ENCODE measurements around the gene ELP2. TPM values are rescaled to one million over a fixed set of nuclear protein-coding genes. Genes with fewer than 3 reads are reported as not detected.

ELP2 gene
- total and polyA plus RNA-seq, 2 experiments from 2014 or later = 57.6 to 103 TPM

DNA sequence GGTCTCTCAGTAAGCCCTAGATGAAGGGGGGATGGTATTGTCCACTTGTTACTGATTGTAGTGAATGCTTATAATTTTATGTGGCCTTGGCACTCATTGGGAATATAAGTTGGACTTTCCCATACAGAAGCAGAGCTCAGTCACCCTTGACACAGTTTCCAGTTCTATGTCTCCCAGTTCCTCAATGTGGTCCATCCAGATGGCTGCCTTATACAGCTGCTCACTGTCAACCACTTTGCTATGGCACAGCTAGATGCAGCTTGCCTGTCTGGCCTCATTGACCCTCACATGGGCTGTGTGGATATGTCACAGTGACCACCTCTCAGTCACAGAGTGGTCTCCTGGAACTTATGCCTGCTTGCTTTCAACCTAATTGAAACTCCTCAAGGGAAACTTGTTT is 22.2 kb upstream of the ELP2 start:
- TF ChIP-seq EZH2phosphoT487 (IDR thresholded peaks at IDR 0.05; ENCODE audit: insufficient read depth, low read depth) = no peak
- TF ChIP-seq EZH2 (IDR thresholded peaks at IDR 0.05; ENCODE audit: insufficient read depth, poor library complexity, severe bottlenecking) = no peak
- DNase-seq = no peak
- Histone ChIP-seq H3K9ac (no peak overlapping the region), H3K9me3 (ENCODE audit: low read depth) (no peaks in the 10 kb centered on the region), H3K79me2 (ENCODE audit: insufficient read depth) (no peaks in the 10 kb centered on the region), H4K20me1 (ENCODE audit: insufficient read depth) (no peaks in the 10 kb centered on the region), H3K36me3 (ENCODE audit: low read depth) (peaks cover 24% of the 10 kb centered on the region), H3K4me2 (ENCODE audit: unreplicated experiment) (no peak overlapping the region), H2AFZ (no peak overlapping the region), H3K27ac (no peak overlapping the region), H3K9me2 (ENCODE audit: insufficient read depth) (no peaks in the 10 kb centered on the region), H3F3A (ENCODE audit: insufficient read depth) (no peaks in the 10 kb centered on the region), H3K4me1 (ENCODE audit: insufficient read depth) (no peaks in the 10 kb centered on the region), H3K27me3 (replicated peaks; ENCODE audit: insufficient read depth) (no peaks in the 10 kb centered on the region), H3K4me3 (no peak overlapping the region)
- in situ Hi-C loops (cut with MboI) = no loop called here

DNA sequence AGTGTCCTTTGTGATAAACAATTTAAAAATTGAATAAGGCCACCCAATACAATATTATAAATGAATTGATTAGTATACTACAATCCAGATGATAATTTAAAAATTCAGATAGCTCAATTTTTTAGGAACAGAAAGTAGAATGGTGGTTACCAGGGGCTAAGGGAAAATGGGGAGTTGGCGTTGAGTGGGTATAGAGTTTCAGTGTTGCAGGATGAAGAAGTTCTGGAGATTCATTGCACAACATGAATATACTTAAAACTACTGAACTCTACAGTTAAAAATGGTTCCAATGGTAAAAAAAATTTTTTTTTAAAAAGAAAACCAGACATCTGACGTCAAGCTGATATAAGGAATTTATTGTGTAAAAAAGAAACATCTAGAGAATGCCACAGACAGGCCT is 21.5 kb upstream of the ELP2 start:
- no peaks in the 10 kb centered on the region for H3F3A ChIP-seq (ENCODE audit: insufficient read depth)
- H3K9me2 ChIP-seq (ENCODE audit: insufficient read depth) = no peaks in the 10 kb centered on the region
- no peaks in the 10 kb centered on the region for H3K79me2 ChIP-seq (ENCODE audit: insufficient read depth)
- H3K27me3 ChIP-seq (replicated peaks; ENCODE audit: insufficient read depth) = no peaks in the 10 kb centered on the region
- no peaks in the 10 kb centered on the region for H4K20me1 ChIP-seq (ENCODE audit: insufficient read depth)
- no peak for TF ChIP-seq EZH2 (IDR thresholded peaks at IDR 0.05; ENCODE audit: insufficient read depth, poor library complexity, severe bottlenecking)
- no peak for TF ChIP-seq EZH2phosphoT487 (IDR thresholded peaks at IDR 0.05; ENCODE audit: insufficient read depth, low read depth)
- in situ Hi-C loops (cut with MboI) = no loop called here
- H3K36me3 ChIP-seq (ENCODE audit: low read depth) = peaks cover 29% of the 10 kb centered on the region
- no peaks in the 10 kb centered on the region for H3K9me3 ChIP-seq (ENCODE audit: low read depth)
- DNase-seq = no peak
- H3K4me2 ChIP-seq (ENCODE audit: unreplicated experiment) = no peak overlapping the region
- no peak overlapping the region for H2AFZ ChIP-seq
- WGBS, 2 experiments (ENCODE audit: low coverage in 1 of 2, low lambda C conversion rate in 2 of 2, missing lambda C conversion rate in 2 of 2) = 48 to 50% methylated on average over 2 of the region's 2 CpGs
- no peak overlapping the region for H3K4me3 ChIP-seq
- H3K27ac ChIP-seq = no peak overlapping the region
- no peak overlapping the region for H3K9ac ChIP-seq
- H3K4me1 ChIP-seq (ENCODE audit: insufficient read depth) = no peaks in the 10 kb centered on the region

DNA sequence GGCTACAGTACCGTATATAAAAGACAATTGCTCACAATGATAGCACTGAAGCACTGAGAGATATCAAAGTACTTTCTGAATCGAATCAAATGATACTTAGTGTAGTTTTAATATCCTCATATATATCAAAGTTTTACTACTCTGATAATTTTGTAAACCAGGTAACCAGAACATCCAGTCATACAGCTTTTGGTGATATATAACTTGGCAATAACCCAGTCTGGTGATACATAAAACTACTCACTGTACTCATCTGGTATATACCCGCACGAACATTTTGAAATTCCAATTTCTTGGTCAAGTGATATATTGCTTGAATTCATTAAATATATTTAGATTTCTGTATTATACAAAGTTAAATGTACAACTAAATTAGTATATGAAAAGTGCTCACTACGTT is 21.1 kb upstream of the ELP2 start:
- in situ Hi-C loops (cut with MboI) = no loop called here
- H3K4me1 ChIP-seq (ENCODE audit: insufficient read depth) = no peaks in the 10 kb centered on the region
- H3K9me2 ChIP-seq (ENCODE audit: insufficient read depth) = no peaks in the 10 kb centered on the region
- H3K36me3 ChIP-seq (ENCODE audit: low read depth) = peaks cover 34% of the 10 kb centered on the region
- no peaks in the 10 kb centered on the region for H3F3A ChIP-seq (ENCODE audit: insufficient read depth)
- no peak overlapping the region for H3K4me3 ChIP-seq
- H3K9ac ChIP-seq = no peak overlapping the region
- no peaks in the 10 kb centered on the region for H4K20me1 ChIP-seq (ENCODE audit: insufficient read depth)
- H3K9me3 ChIP-seq (ENCODE audit: low read depth) = no peaks in the 10 kb centered on the region
- WGBS, 2 experiments (ENCODE audit: low coverage in 1 of 2, low lambda C conversion rate in 2 of 2, missing lambda C conversion rate in 2 of 2) = 98% methylated on average over 5 of the region's 5 CpGs
- H2AFZ ChIP-seq = no peak overlapping the region
- TF ChIP-seq EZH2 (IDR thresholded peaks at IDR 0.05; ENCODE audit: insufficient read depth, poor library complexity, severe bottlenecking) (no peak), EZH2phosphoT487 (IDR thresholded peaks at IDR 0.05; ENCODE audit: insufficient read depth, low read depth) (no peak)
- no peak overlapping the region for H3K27ac ChIP-seq
- H3K27me3 ChIP-seq (replicated peaks; ENCODE audit: insufficient read depth) = no peaks in the 10 kb centered on the region
- DNase-seq = no peak
- no peak overlapping the region for H3K4me2 ChIP-seq (ENCODE audit: unreplicated experiment)
- no peaks in the 10 kb centered on the region for H3K79me2 ChIP-seq (ENCODE audit: insufficient read depth)

DNA sequence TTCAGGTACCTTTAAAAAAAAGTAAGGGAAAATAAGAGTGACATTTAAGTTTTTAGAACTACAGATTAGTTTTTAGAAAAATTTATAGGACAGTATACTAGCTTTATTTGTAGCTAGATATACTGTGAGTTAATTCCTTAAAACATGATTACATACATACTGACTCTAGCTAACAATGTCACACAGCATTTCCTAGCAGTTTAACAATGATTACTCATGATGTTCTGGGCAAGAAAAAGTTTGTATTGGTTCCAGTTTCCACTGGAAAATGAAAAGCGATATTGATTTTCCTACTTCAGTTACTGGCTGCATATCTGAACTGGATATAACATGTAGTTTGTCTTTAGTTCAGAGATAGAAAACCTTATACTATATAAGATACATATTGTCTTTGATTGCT is 20.0 kb upstream of the ELP2 start:
- Histone ChIP-seq H3K27ac (no peak overlapping the region), H3F3A (ENCODE audit: insufficient read depth) (no peaks in the 10 kb centered on the region), H3K27me3 (replicated peaks; ENCODE audit: insufficient read depth) (no peaks in the 10 kb centered on the region), H3K79me2 (ENCODE audit: insufficient read depth) (no peaks in the 10 kb centered on the region), H3K4me1 (ENCODE audit: insufficient read depth) (no peaks in the 10 kb centered on the region), H3K9me2 (ENCODE audit: insufficient read depth) (no peaks in the 10 kb centered on the region), H2AFZ (no peak overlapping the region), H3K9me3 (ENCODE audit: low read depth) (no peaks in the 10 kb centered on the region), H3K36me3 (ENCODE audit: low read depth) (peaks cover 40% of the 10 kb centered on the region), H3K4me3 (no peak overlapping the region), H3K4me2 (ENCODE audit: unreplicated experiment) (no peak overlapping the region), H3K9ac (no peak overlapping the region), H4K20me1 (ENCODE audit: insufficient read depth) (no peaks in the 10 kb centered on the region)
- 30 to 43% methylated on average over 1 of the region's 1 CpG for WGBS, 2 experiments (ENCODE audit: low coverage in 1 of 2, low lambda C conversion rate in 2 of 2, missing lambda C conversion rate in 2 of 2)
- in situ Hi-C loops (cut with MboI) = no loop called here
- no peak for DNase-seq
- TF ChIP-seq EZH2phosphoT487 (IDR thresholded peaks at IDR 0.05; ENCODE audit: insufficient read depth, low read depth) (no peak), EZH2 (IDR thresholded peaks at IDR 0.05; ENCODE audit: insufficient read depth, poor library complexity, severe bottlenecking) (no peak)

DNA sequence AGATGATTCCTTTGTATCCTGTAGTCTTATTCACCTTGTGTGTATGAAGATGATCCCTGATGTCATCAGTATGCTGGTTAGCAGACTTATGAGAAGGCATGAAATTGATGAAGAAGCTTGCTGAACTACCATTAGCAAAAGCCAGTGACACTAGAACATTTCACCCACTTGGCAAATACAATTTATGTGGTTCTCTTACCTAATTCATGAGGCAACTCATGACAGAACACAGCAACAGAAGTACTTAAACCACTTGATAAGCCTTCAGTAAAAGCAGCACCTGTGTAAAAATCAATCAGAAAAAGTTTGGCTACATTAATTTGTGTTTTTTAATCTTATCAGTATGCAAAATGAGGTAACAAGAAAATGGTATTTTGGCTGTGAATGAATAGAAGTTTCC is 17.4 kb upstream of the ELP2 start:
- Histone ChIP-seq H3K4me2 (ENCODE audit: unreplicated experiment) (no peak overlapping the region), H3K9me3 (ENCODE audit: low read depth) (no peaks in the 10 kb centered on the region), H3K4me1 (ENCODE audit: insufficient read depth) (no peaks in the 10 kb centered on the region), H3K4me3 (no peak overlapping the region), H3K9ac (no peak overlapping the region), H3K9me2 (ENCODE audit: insufficient read depth) (no peaks in the 10 kb centered on the region), H3F3A (ENCODE audit: insufficient read depth) (no peaks in the 10 kb centered on the region), H3K36me3 (ENCODE audit: low read depth) (peaks cover 47% of the 10 kb centered on the region), H3K27me3 (replicated peaks; ENCODE audit: insufficient read depth) (no peaks in the 10 kb centered on the region), H3K79me2 (ENCODE audit: insufficient read depth) (no peaks in the 10 kb centered on the region), H2AFZ (no peak overlapping the region), H4K20me1 (ENCODE audit: insufficient read depth) (no peaks in the 10 kb centered on the region), H3K27ac (no peak overlapping the region)
- no peak for DNase-seq
- in situ Hi-C loops (cut with MboI) = no loop called here
- TF ChIP-seq EZH2phosphoT487 (IDR thresholded peaks at IDR 0.05; ENCODE audit: insufficient read depth, low read depth) (no peak), EZH2 (IDR thresholded peaks at IDR 0.05; ENCODE audit: insufficient read depth, poor library complexity, severe bottlenecking) (no peak)

All from GM23248 (cell line).